Measurements from ENCODE around the gene ZDHHC14.

- no peak for TF ChIP-seq CTCF (IDR thresholded peaks at IDR 0.05)
- TF ChIP-seq POLR2A (IDR thresholded peaks at IDR 0.05) = no peak
Measured at GRCh38 chr6:157488058-157488457, 107.1 kb downstream of the ZDHHC14 start.
